Measurements from ENCODE around the gene UMODL1.

The UMODL1 gene

GRCh38 chr21:42094811-42095210 is 23.7 kb downstream of the UMODL1 start:
- DNase-seq (ENCODE audit: low read depth in 2 of 2), result no peak
- TF ChIP-seq CTCF (IDR thresholded peaks at IDR 0.05; ENCODE audit: low read depth, low read length), result peak; percentile 2
- no peak overlapping the region for H3K4me3 ChIP-seq (replicated peaks in 1 of 2; ENCODE audit: low read depth in 2 of 2, low read length in 2 of 2)

- no peak for TF ChIP-seq CTCF (IDR thresholded peaks at IDR 0.05; ENCODE audit: low read depth, low read length)
- no peak for DNase-seq (ENCODE audit: low read depth in 2 of 2)
- no peak overlapping the region for H3K4me3 ChIP-seq (replicated peaks in 1 of 2; ENCODE audit: low read depth in 2 of 2, low read length in 2 of 2)
Observed at GRCh38 chr21:42095581-42095980, 24.5 kb downstream of the UMODL1 start.

GRCh38 chr21:42096566-42096965 is 25.4 kb downstream of the UMODL1 start:
- no peak for DNase-seq (ENCODE audit: low read depth in 2 of 2)
- no peak overlapping the region for H3K4me3 ChIP-seq (replicated peaks in 1 of 2; ENCODE audit: low read depth in 2 of 2, low read length in 2 of 2)
- no peak for TF ChIP-seq CTCF (IDR thresholded peaks at IDR 0.05; ENCODE audit: low read depth, low read length)

GRCh38 chr21:42097274-42097673 is 26.2 kb downstream of the UMODL1 start:
- TF ChIP-seq CTCF (IDR thresholded peaks at IDR 0.05; ENCODE audit: low read depth, low read length), result no peak
- DNase-seq (ENCODE audit: low read depth in 2 of 2), result peak in 1 of 2 donors; percentile 33
- H3K4me3 ChIP-seq (replicated peaks in 1 of 2; ENCODE audit: low read depth in 2 of 2, low read length in 2 of 2), result no peak overlapping the region

GRCh38 chr21:42097860-42098454 is 26.8 kb downstream of the UMODL1 start:
- no peak for TF ChIP-seq CTCF (IDR thresholded peaks at IDR 0.05; ENCODE audit: low read depth, low read length)
- H3K4me3 ChIP-seq (replicated peaks in 1 of 2; ENCODE audit: low read depth in 2 of 2, low read length in 2 of 2), result no peak overlapping the region
- peak; percentile 90 to 98 for DNase-seq (ENCODE audit: low read depth in 2 of 2)

GRCh38 chr21:42098957-42099505 is 27.9 kb downstream of the UMODL1 start:
- no peak overlapping the region for H3K4me3 ChIP-seq (replicated peaks in 1 of 2; ENCODE audit: low read depth in 2 of 2, low read length in 2 of 2)
- TF ChIP-seq CTCF (IDR thresholded peaks at IDR 0.05; ENCODE audit: low read depth, low read length), result no peak

GRCh38 chr21:42101246-42101645 is 30.1 kb downstream of the UMODL1 start:
- H3K4me3 ChIP-seq (replicated peaks in 1 of 2; ENCODE audit: low read depth in 2 of 2, low read length in 2 of 2), result no peak overlapping the region
- TF ChIP-seq CTCF (IDR thresholded peaks at IDR 0.05; ENCODE audit: low read depth, low read length), result no peak
- DNase-seq (ENCODE audit: low read depth in 2 of 2), result no peak

More at GRCh38 chr21:42098957-42099505, 27.9 kb downstream of the UMODL1 start:
- DNase-seq (ENCODE audit: low read depth in 2 of 2), result no peak
